Measurements from ENCODE around the gene ABCC10. TPM values are rescaled to one million over a fixed set of nuclear protein-coding genes. Genes with fewer than 3 reads are reported as not detected.
A peak's percentile ranks its signal among the peaks of the same experiment; 100 is the strongest.
"Not testable (repeated sequence)": the region's sequence is repeated elsewhere in the genome, so short reads cannot be mapped to it uniquely, and the experiment has no call there.

The ABCC10 gene
- total and polyA plus RNA-seq, 11 donors: 6.4 to 19.6 (median 10.3) TPM

GRCh38 chr6:43421831-43422230 is 5.5 kb upstream of the ABCC10 start:
- no peak overlapping the region for H3K4me3 ChIP-seq
- TF ChIP-seq CTCF (IDR thresholded peaks at IDR 0.05) (no peak), POLR2A (IDR thresholded peaks at IDR 0.05) (no peak)
- no peak for DNase-seq
- ATAC-seq: no peak
- H3K4me1 ChIP-seq: peaks cover 0 to 2% (median 0%) of the 10 kb centered on the region in 12 donors
- 68 to 70% (median 69%) methylated on average over 3 of the region's 3 CpGs for whole genome bisulfite sequencing, 4 donors
- H3K9me3 ChIP-seq: no peaks in the 10 kb centered on the region
- no peaks in the 10 kb centered on the region for H3K36me3 ChIP-seq
- no peaks in the 10 kb centered on the region for H3K27me3 ChIP-seq
- no peak overlapping the region for H3K27ac ChIP-seq
- intact Hi-C loops (cut with DNase I): loop anchor here in 1 of 10 donors (10.0 kb wide), 1 partner anchor 47 kb away; no protein-coding TSS in a partner anchor

- not testable (repeated sequence) for H3K9me3 ChIP-seq, H3K27me3 ChIP-seq, H3K36me3 ChIP-seq, DNase-seq, ATAC-seq, H3K27ac ChIP-seq, H3K4me3 ChIP-seq
- H3K4me1 ChIP-seq: peaks cover 5 to 24% (median 13%) of the 10 kb centered on the region in 12 donors
- WGBS, 4 donors: 95 to 98% (median 97%) methylated on average over 15 to 33 of the region's 33 CpGs
- intact Hi-C loops (cut with DNase I): loop anchor here in 3 of 10 donors (5.0 to 10.0 kb wide), 2 partner anchors 50 to 58 kb away; partner anchors contain the start of gene ZNF318 (in 2 of the 3)
Measured at GRCh38 chr6:43425083-43425482, 2.3 kb upstream of the ABCC10 start.

- Histone ChIP-seq H3K4me3 (peak overlapping the region; percentile 49 to 92 (median 88)), H3K9me3 (no peaks in the 10 kb centered on the region), H3K27me3 (no peaks in the 10 kb centered on the region), H3K4me1 (peaks cover 5 to 26% (median 13%) of the 10 kb centered on the region in 12 donors), H3K36me3 (peaks cover 0 to 12% (median 7%) of the 10 kb centered on the region in 9 donors), H3K27ac (peak overlapping the region; percentile 49 to 94 (median 89))
- WGBS, 4 donors: 33 to 40% (median 37%) methylated on average over 23 of the region's 23 CpGs
- no peak for DNase-seq
- intact Hi-C loops (cut with DNase I): loop anchor here in 6 of 10 donors (1.0 to 10.0 kb wide), 4 partner anchors 52 to 60 kb away; partner anchors contain the start of gene ZNF318 (in 5 of the 6)
- no peak for ATAC-seq
- TF ChIP-seq CTCF (IDR thresholded peaks at IDR 0.05): no peak
- no peak for TF ChIP-seq POLR2A (IDR thresholded peaks at IDR 0.05)
Measured at GRCh38 chr6:43426928-43427405, 374 bp upstream of the ABCC10 start.

- DNase-seq (no peak), ATAC-seq (no peak)
- H3K4me3 ChIP-seq: peak overlapping the region; percentile 49 to 92 (median 88)
- 17 to 19% (median 18%) methylated on average over 12 of the region's 12 CpGs for WGBS, 4 donors
- peaks cover 5 to 26% (median 13%) of the 10 kb centered on the region in 12 donors for H3K4me1 ChIP-seq
- peaks cover 0 to 23% (median 17%) of the 10 kb centered on the region in 9 donors for H3K36me3 ChIP-seq
- H3K9me3 ChIP-seq: no peaks in the 10 kb centered on the region
- H3K27me3 ChIP-seq: no peaks in the 10 kb centered on the region
- intact Hi-C loops (cut with DNase I): loop anchor here in 3 of 10 donors (5.0 to 10.0 kb wide), 2 partner anchors 53 to 61 kb away; partner anchors contain the start of gene ZNF318 (in 2 of the 3)
- H3K27ac ChIP-seq: peak overlapping the region; percentile 49 to 94 (median 89)
- TF ChIP-seq POLR2A (IDR thresholded peaks at IDR 0.05): no peak
- no peak for TF ChIP-seq CTCF (IDR thresholded peaks at IDR 0.05)
Measured at GRCh38 chr6:43428112-43428570, 800 bp downstream of the ABCC10 start.

Data from heart left ventricle (tissue), 16 donors.